ENCODE measurements around the gene CABP2.

Gene CABP2

GRCh38 chr11:67525275-67525976 is 2.2 kb upstream of the CABP2 start:
- H4K12ac ChIP-seq (ENCODE audit: low read depth, low read length) = no peak overlapping the region
- no peak overlapping the region for H2BK12ac ChIP-seq (ENCODE audit: low read length)
- no peaks in the 10 kb centered on the region for H3K79me1 ChIP-seq (ENCODE audit: low read length)
- no peak overlapping the region for H3K23ac ChIP-seq (ENCODE audit: low read length)
- no peak overlapping the region for H3K18ac ChIP-seq (ENCODE audit: low read length)
- no peak overlapping the region for H2BK5ac ChIP-seq (ENCODE audit: low read depth, low read length, poor library complexity)
- H3K79me2 ChIP-seq (ENCODE audit: control insufficient read depth, insufficient read depth, low read length, poor library complexity) = no peaks in the 10 kb centered on the region
- no peak overlapping the region for H3K4me2 ChIP-seq (ENCODE audit: low read length)
- H3K27ac ChIP-seq (ENCODE audit: low read depth, low read length) = no peak overlapping the region
- no peaks in the 10 kb centered on the region for H3K27me3 ChIP-seq (ENCODE audit: insufficient read depth, low read length)
- H3K36me3 ChIP-seq (ENCODE audit: control insufficient read depth in 1 of 2, insufficient read depth in 2 of 2, low read length in 2 of 2) = no peaks in the 10 kb centered on the region
- H3K4ac ChIP-seq (ENCODE audit: low read depth, low read length) = no peak overlapping the region
- no peak overlapping the region for H4K91ac ChIP-seq (ENCODE audit: low read depth, low read length)
- no peak overlapping the region for H4K8ac ChIP-seq (ENCODE audit: low read depth, low read length)
- peaks cover 9% of the 10 kb centered on the region for H3K9me3 ChIP-seq (ENCODE audit: insufficient read depth, low read depth, low read length)
- no peak overlapping the region for H3K4me3 ChIP-seq (ENCODE audit: low read depth, low read length)
- H2BK120ac ChIP-seq (ENCODE audit: insufficient read depth, low read length, poor library complexity) = no peak overlapping the region
- no CpG with 5 or more reads among the region's 5 CpGs for WGBS (ENCODE audit: extremely low coverage, insufficient coverage, insufficient read length)
- H2AK5ac ChIP-seq (ENCODE audit: low read length) = no peak overlapping the region
- H3K9ac ChIP-seq (ENCODE audit: low read length) = no peak overlapping the region
- no peak overlapping the region for H3K14ac ChIP-seq (ENCODE audit: low read length)
- no peaks in the 10 kb centered on the region for H3K4me1 ChIP-seq (ENCODE audit: control insufficient read depth in 1 of 2, insufficient read depth in 2 of 2, low read length in 2 of 2)
- no peak for DNase-seq
- no peak overlapping the region for H2AFZ ChIP-seq (ENCODE audit: insufficient read depth, low read length, poor library complexity)

DNA sequence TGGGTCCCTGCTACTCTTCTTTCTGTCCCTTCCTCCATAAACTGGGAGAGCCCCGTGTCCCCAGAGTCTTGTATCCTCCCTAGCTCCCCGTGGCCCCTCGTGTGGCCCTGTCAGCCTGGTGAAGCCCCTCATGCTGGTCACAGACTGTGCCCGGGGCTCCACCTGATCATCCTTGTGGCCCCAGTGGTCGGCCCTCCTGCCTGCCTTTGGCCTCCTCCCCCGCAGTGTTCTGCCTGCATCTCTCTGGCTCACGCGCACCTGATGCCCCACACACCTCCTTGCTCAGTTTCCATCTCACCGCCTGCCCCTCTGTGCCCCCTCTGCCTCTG is 1.2 kb upstream of the CABP2 start:
- no peaks in the 10 kb centered on the region for H3K36me3 ChIP-seq (ENCODE audit: control insufficient read depth in 1 of 2, insufficient read depth in 2 of 2, low read length in 2 of 2)
- H3K4ac ChIP-seq (ENCODE audit: low read depth, low read length) = no peak overlapping the region
- H3K27ac ChIP-seq (ENCODE audit: low read depth, low read length) = no peak overlapping the region
- no peaks in the 10 kb centered on the region for H3K4me1 ChIP-seq (ENCODE audit: control insufficient read depth in 1 of 2, insufficient read depth in 2 of 2, low read length in 2 of 2)
- no peak overlapping the region for H2BK12ac ChIP-seq (ENCODE audit: low read length)
- no peak overlapping the region for H3K14ac ChIP-seq (ENCODE audit: low read length)
- H2BK120ac ChIP-seq (ENCODE audit: insufficient read depth, low read length, poor library complexity) = no peak overlapping the region
- no peak overlapping the region for H3K9ac ChIP-seq (ENCODE audit: low read length)
- no peak overlapping the region for H3K4me2 ChIP-seq (ENCODE audit: low read length)
- no peak overlapping the region for H3K18ac ChIP-seq (ENCODE audit: low read length)
- H3K4me3 ChIP-seq (ENCODE audit: low read depth, low read length) = no peak overlapping the region
- H3K79me2 ChIP-seq (ENCODE audit: control insufficient read depth, insufficient read depth, low read length, poor library complexity) = no peaks in the 10 kb centered on the region
- H4K8ac ChIP-seq (ENCODE audit: low read depth, low read length) = no peak overlapping the region
- DNase-seq = no peak
- no peak overlapping the region for H2AFZ ChIP-seq (ENCODE audit: insufficient read depth, low read length, poor library complexity)
- no peak overlapping the region for H4K91ac ChIP-seq (ENCODE audit: low read depth, low read length)
- H4K12ac ChIP-seq (ENCODE audit: low read depth, low read length) = no peak overlapping the region
- peaks cover 5% of the 10 kb centered on the region for H3K9me3 ChIP-seq (ENCODE audit: insufficient read depth, low read depth, low read length)
- H2BK5ac ChIP-seq (ENCODE audit: low read depth, low read length, poor library complexity) = no peak overlapping the region
- no peak overlapping the region for H2AK5ac ChIP-seq (ENCODE audit: low read length)
- no peaks in the 10 kb centered on the region for H3K79me1 ChIP-seq (ENCODE audit: low read length)
- H3K23ac ChIP-seq (ENCODE audit: low read length) = no peak overlapping the region
- WGBS (ENCODE audit: extremely low coverage, insufficient coverage, insufficient read length) = no CpG with 5 or more reads among the region's 9 CpGs
- H3K27me3 ChIP-seq (ENCODE audit: insufficient read depth, low read length) = no peaks in the 10 kb centered on the region

- H2BK12ac ChIP-seq (ENCODE audit: low read length) = no peak overlapping the region
- H4K8ac ChIP-seq (ENCODE audit: low read depth, low read length) = no peak overlapping the region
- H2AFZ ChIP-seq (ENCODE audit: insufficient read depth, low read length, poor library complexity) = no peak overlapping the region
- H3K4me2 ChIP-seq (ENCODE audit: low read length) = no peak overlapping the region
- no peak overlapping the region for H3K14ac ChIP-seq (ENCODE audit: low read length)
- H3K23ac ChIP-seq (ENCODE audit: low read length) = no peak overlapping the region
- H3K4ac ChIP-seq (ENCODE audit: low read depth, low read length) = no peak overlapping the region
- no peak overlapping the region for H4K12ac ChIP-seq (ENCODE audit: low read depth, low read length)
- H3K4me1 ChIP-seq (ENCODE audit: control insufficient read depth in 1 of 2, insufficient read depth in 2 of 2, low read length in 2 of 2) = no peaks in the 10 kb centered on the region
- H3K9me3 ChIP-seq (ENCODE audit: insufficient read depth, low read depth, low read length) = peaks cover 7% of the 10 kb centered on the region
- H3K79me2 ChIP-seq (ENCODE audit: control insufficient read depth, insufficient read depth, low read length, poor library complexity) = no peaks in the 10 kb centered on the region
- H3K4me3 ChIP-seq (ENCODE audit: low read depth, low read length) = no peak overlapping the region
- no CpG with 5 or more reads among the region's 25 CpGs for WGBS (ENCODE audit: extremely low coverage, insufficient coverage, insufficient read length)
- H3K79me1 ChIP-seq (ENCODE audit: low read length) = no peaks in the 10 kb centered on the region
- H4K91ac ChIP-seq (ENCODE audit: low read depth, low read length) = no peak overlapping the region
- H2AK5ac ChIP-seq (ENCODE audit: low read length) = no peak overlapping the region
- no peak overlapping the region for H3K18ac ChIP-seq (ENCODE audit: low read length)
- no peak overlapping the region for H2BK120ac ChIP-seq (ENCODE audit: insufficient read depth, low read length, poor library complexity)
- no peak for DNase-seq
- H2BK5ac ChIP-seq (ENCODE audit: low read depth, low read length, poor library complexity) = no peak overlapping the region
- no peak overlapping the region for H3K27ac ChIP-seq (ENCODE audit: low read depth, low read length)
- H3K36me3 ChIP-seq (ENCODE audit: control insufficient read depth in 1 of 2, insufficient read depth in 2 of 2, low read length in 2 of 2) = no peaks in the 10 kb centered on the region
- H3K27me3 ChIP-seq (ENCODE audit: insufficient read depth, low read length) = no peaks in the 10 kb centered on the region
- H3K9ac ChIP-seq (ENCODE audit: low read length) = no peak overlapping the region
Measured at GRCh38 chr11:67523556-67524479, 572 bp upstream of the CABP2 start.

- H3K23ac ChIP-seq (ENCODE audit: low read length) = no peak overlapping the region
- H3K36me3 ChIP-seq (ENCODE audit: control insufficient read depth in 1 of 2, insufficient read depth in 2 of 2, low read length in 2 of 2) = no peaks in the 10 kb centered on the region
- H3K9me3 ChIP-seq (ENCODE audit: insufficient read depth, low read depth, low read length) = peaks cover 5% of the 10 kb centered on the region
- H3K79me1 ChIP-seq (ENCODE audit: low read length) = no peaks in the 10 kb centered on the region
- H4K8ac ChIP-seq (ENCODE audit: low read depth, low read length) = no peak overlapping the region
- H3K27ac ChIP-seq (ENCODE audit: low read depth, low read length) = no peak overlapping the region
- H3K18ac ChIP-seq (ENCODE audit: low read length) = no peak overlapping the region
- H3K4me3 ChIP-seq (ENCODE audit: low read depth, low read length) = no peak overlapping the region
- H2AFZ ChIP-seq (ENCODE audit: insufficient read depth, low read length, poor library complexity) = no peak overlapping the region
- DNase-seq = no peak
- no peaks in the 10 kb centered on the region for H3K79me2 ChIP-seq (ENCODE audit: control insufficient read depth, insufficient read depth, low read length, poor library complexity)
- H3K4me1 ChIP-seq (ENCODE audit: control insufficient read depth in 1 of 2, insufficient read depth in 2 of 2, low read length in 2 of 2) = no peaks in the 10 kb centered on the region
- no peak overlapping the region for H2BK12ac ChIP-seq (ENCODE audit: low read length)
- WGBS (ENCODE audit: extremely low coverage, insufficient coverage, insufficient read length) = no CpG with 5 or more reads among the region's 15 CpGs
- no peaks in the 10 kb centered on the region for H3K27me3 ChIP-seq (ENCODE audit: insufficient read depth, low read length)
- no peak overlapping the region for H3K4me2 ChIP-seq (ENCODE audit: low read length)
- no peak overlapping the region for H2BK120ac ChIP-seq (ENCODE audit: insufficient read depth, low read length, poor library complexity)
- no peak overlapping the region for H3K9ac ChIP-seq (ENCODE audit: low read length)
- no peak overlapping the region for H4K12ac ChIP-seq (ENCODE audit: low read depth, low read length)
- no peak overlapping the region for H3K14ac ChIP-seq (ENCODE audit: low read length)
- H2AK5ac ChIP-seq (ENCODE audit: low read length) = no peak overlapping the region
- no peak overlapping the region for H3K4ac ChIP-seq (ENCODE audit: low read depth, low read length)
- no peak overlapping the region for H2BK5ac ChIP-seq (ENCODE audit: low read depth, low read length, poor library complexity)
- H4K91ac ChIP-seq (ENCODE audit: low read depth, low read length) = no peak overlapping the region
Measured at GRCh38 chr11:67522338-67522737, 908 bp downstream of the CABP2 start.

Measured in trophoblast cell (in vitro differentiated cells and primary cell).